Astrocyte of the spinal cord (primary cell): Measurements from ENCODE around the gene SPTBN2.
A peak's percentile ranks its signal among the peaks of the same experiment; 100 is the strongest.

ENCODE experiments used
- DNase-seq: peaks from one replicate; pipeline ENCODE4 v3.0.0; 2011; ENCODE audit warnings: low read depth, low spot score
- H3K4me3 ChIP-seq: 2 replicates; pipeline ENCODE4 v1.5.1; 2011; ENCODE audit warnings: low read depth, mild to moderate bottlenecking, low read length, moderate library complexity
- CTCF ChIP-seq: IDR thresholded peaks from 2 replicates; pipeline ENCODE4 v1.5.1; 2012; ENCODE audit warnings: low read depth, mild to moderate bottlenecking, low read length, inconsistent platforms
- in situ Hi-C: cut with HindIII; loops from 2 replicates; pipeline ENCODE4 v1.10.0; 2017; ENCODE audit warnings: low sequenced_read_pairs

Gene SPTBN2

DNA sequence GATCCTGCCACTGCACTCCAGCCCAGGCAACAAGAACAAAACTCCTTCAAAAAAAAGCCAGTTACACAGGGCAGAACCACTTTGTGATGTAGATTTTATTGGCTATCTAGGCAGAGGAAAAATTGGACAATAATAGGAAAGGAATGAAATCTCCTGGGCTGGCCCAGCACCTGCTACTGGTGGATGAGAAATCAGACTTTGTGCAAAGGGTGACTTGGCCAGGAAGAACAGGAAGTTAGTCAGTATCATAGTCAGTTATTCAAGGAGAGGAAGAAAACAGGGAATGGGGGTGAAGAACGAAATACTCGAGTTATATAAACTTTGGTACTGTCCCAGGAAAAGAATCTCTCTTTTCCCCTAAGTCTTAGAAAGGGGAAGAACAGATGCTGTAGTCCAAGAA lies 11.0 kb upstream of the SPTBN2 start:
- no peak overlapping the region for H3K4me3 ChIP-seq
- no peak for DNase-seq
- no peak for TF ChIP-seq CTCF
- in situ Hi-C loops = no loop called here

- H3K4me3 ChIP-seq = no peak overlapping the region
- no peak for DNase-seq
- no peak for TF ChIP-seq CTCF
- in situ Hi-C loops = no loop called here
Measured at GRCh38 chr11:66734215-66734614, 5.2 kb upstream of the SPTBN2 start.

DNA sequence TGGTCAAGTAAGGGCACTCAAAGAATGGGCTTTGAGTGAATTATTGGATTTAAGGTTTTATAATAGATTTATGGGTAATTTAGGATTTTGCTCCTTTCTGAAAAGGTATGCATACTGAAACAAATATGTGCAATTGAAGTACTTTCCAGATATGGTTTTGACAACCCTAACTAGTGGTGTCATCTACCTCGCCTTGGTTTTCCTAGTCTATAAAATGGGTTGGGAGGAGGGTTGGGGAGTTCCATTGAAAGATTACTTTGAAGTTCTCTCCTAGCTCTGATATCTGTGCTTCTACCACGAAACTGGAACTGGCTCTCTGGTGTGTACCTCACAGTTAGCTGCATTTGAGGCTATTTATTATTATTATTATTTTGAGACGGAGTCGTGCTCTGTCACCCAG lies 431 bp upstream of the SPTBN2 start:
- in situ Hi-C loops = no loop called here
- DNase-seq = no peak
- H3K4me3 ChIP-seq = no peak overlapping the region
- no peak for TF ChIP-seq CTCF

DNA sequence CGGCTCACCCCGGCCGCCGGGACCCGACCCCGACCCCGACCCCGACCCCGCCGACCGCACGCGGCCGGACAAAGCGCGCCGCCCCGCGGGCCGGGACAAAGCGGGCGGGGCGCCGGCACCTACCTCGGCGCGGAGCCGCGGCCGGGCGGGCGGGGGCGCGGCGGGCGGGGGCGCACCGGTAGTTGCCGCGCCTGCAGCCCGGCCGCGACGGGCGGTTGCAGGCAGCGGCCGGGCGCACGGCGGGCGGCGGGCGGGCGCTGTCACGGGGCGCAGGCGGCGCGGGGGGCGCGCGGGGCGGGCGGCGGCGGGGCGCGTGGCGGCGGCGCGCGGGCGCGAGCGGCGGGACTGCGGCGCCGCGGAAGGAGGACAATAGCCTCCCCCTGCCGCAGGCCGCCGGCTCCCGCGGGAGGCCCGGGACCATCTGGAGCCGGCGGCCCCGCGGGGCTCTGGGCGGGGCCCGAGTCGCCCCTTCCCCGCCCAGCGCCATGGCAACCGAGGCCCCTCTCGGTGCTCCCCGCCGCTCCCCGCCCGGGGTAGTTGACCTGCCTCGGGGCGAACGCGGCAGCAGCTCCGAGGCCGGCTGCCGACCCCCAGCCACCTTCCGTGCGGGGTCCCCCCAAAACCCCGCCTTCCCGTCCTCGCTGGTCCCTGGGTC lies 851 bp downstream of the SPTBN2 start:
- in situ Hi-C loops = no loop called here
- TF ChIP-seq CTCF = no peak
- no peak for DNase-seq
- peak overlapping the region; percentile 45 for H3K4me3 ChIP-seq

GRCh38 chr11:66727282-66728037 lies 1.6 kb downstream of the SPTBN2 start:
- peak overlapping the region; percentile 45 for H3K4me3 ChIP-seq
- no peak for TF ChIP-seq CTCF
- in situ Hi-C loops = no loop called here
- DNase-seq = peak; percentile 12

GRCh38 chr11:66725647-66726046 lies 3.4 kb downstream of the SPTBN2 start:
- TF ChIP-seq CTCF = no peak
- H3K4me3 ChIP-seq = no peak overlapping the region
- in situ Hi-C loops = no loop called here
- DNase-seq = peak; percentile 27
